Stomach smooth muscle (tissue), 2 donors: ENCODE results near the gene RGS4.

Experiments used
- H3K27ac ChIP-seq: one replicate; pipeline ENCODE4 v1.7.0; 2013; ENCODE audit warnings: mild to moderate bottlenecking, low read length, inconsistent platforms
- H3K27me3 ChIP-seq, 2 donors: one replicate each; pipeline ENCODE4 v1.7.0; 2013; ENCODE audit warnings: low read length in 2 of 2; ENCODE audit not compliant: insufficient read depth in 2 of 2, control insufficient read depth in 1 of 2
- H3K36me3 ChIP-seq, 2 donors: one replicate each; pipeline ENCODE4 v1.7.0; 2013; ENCODE audit warnings: low read length in 2 of 2; ENCODE audit not compliant: control insufficient read depth in 2 of 2, insufficient read depth in 2 of 2
- H3K4me1 ChIP-seq: one replicate; pipeline ENCODE4 v1.7.0; 2013; ENCODE audit warnings: low read length; ENCODE audit not compliant: control insufficient read depth, insufficient read depth
- H3K4me3 ChIP-seq, 2 donors: one replicate each; pipeline ENCODE4 v1.7.0; 2013; ENCODE audit warnings: low read length in 2 of 2
- H3K9ac ChIP-seq, 2 donors: one replicate each; pipeline ENCODE4 v1.7.0; 2013; ENCODE audit warnings: low read length in 2 of 2, mild to moderate bottlenecking in 1 of 2
- H3K9me3 ChIP-seq, 2 donors: one replicate each; pipeline ENCODE4 v1.7.0; 2013; ENCODE audit warnings: low read length in 2 of 2; ENCODE audit not compliant: control insufficient read depth in 2 of 2
- donor health status: healthy.
- donor health status: Pancreatic carcinoma.

Gene RGS4

GRCh38 chr1:163048869-163049268 is 20.3 kb upstream of the RGS4 start:
- Histone ChIP-seq H3K27ac (no peak overlapping the region), H3K9ac (no peak overlapping the region), H3K9me3 (no peaks in the 10 kb centered on the region), H3K4me3 (no peak overlapping the region), H3K27me3 (no peaks in the 10 kb centered on the region), H3K36me3 (no peaks in the 10 kb centered on the region), H3K4me1 (no peaks in the 10 kb centered on the region)

GRCh38 chr1:163049296-163049695 is 19.9 kb upstream of the RGS4 start:
- Histone ChIP-seq H3K9me3 (no peaks in the 10 kb centered on the region), H3K9ac (no peak overlapping the region), H3K27ac (no peak overlapping the region), H3K36me3 (no peaks in the 10 kb centered on the region), H3K4me1 (no peaks in the 10 kb centered on the region), H3K27me3 (no peaks in the 10 kb centered on the region), H3K4me3 (no peak overlapping the region)

- no peak overlapping the region for H3K9ac ChIP-seq
- no peaks in the 10 kb centered on the region for H3K36me3 ChIP-seq
- H3K9me3 ChIP-seq: no peaks in the 10 kb centered on the region
- no peak overlapping the region for H3K4me3 ChIP-seq
- H3K4me1 ChIP-seq: no peaks in the 10 kb centered on the region
- no peak overlapping the region for H3K27ac ChIP-seq
- no peaks in the 10 kb centered on the region for H3K27me3 ChIP-seq
Observed at GRCh38 chr1:163050496-163050895, 18.7 kb upstream of the RGS4 start.

- no peaks in the 10 kb centered on the region for H3K36me3 ChIP-seq
- no peak overlapping the region for H3K4me3 ChIP-seq
- H3K27ac ChIP-seq: no peak overlapping the region
- H3K9me3 ChIP-seq: no peaks in the 10 kb centered on the region
- H3K27me3 ChIP-seq: no peaks in the 10 kb centered on the region
- H3K4me1 ChIP-seq: no peaks in the 10 kb centered on the region
- H3K9ac ChIP-seq: no peak overlapping the region
Observed at GRCh38 chr1:163054181-163054591, 15.0 kb upstream of the RGS4 start.

GRCh38 chr1:163055005-163055404 is 14.2 kb upstream of the RGS4 start:
- no peaks in the 10 kb centered on the region for H3K4me1 ChIP-seq
- no peaks in the 10 kb centered on the region for H3K9me3 ChIP-seq
- H3K9ac ChIP-seq: no peak overlapping the region
- H3K36me3 ChIP-seq: no peaks in the 10 kb centered on the region
- H3K27ac ChIP-seq: no peak overlapping the region
- H3K27me3 ChIP-seq: no peaks in the 10 kb centered on the region
- no peak overlapping the region for H3K4me3 ChIP-seq

GRCh38 chr1:163055531-163055930 is 13.6 kb upstream of the RGS4 start:
- Histone ChIP-seq H3K36me3 (no peaks in the 10 kb centered on the region), H3K9me3 (no peaks in the 10 kb centered on the region), H3K27me3 (no peaks in the 10 kb centered on the region), H3K4me1 (no peaks in the 10 kb centered on the region), H3K27ac (no peak overlapping the region), H3K4me3 (no peak overlapping the region), H3K9ac (no peak overlapping the region)

- Histone ChIP-seq H3K27me3 (no peaks in the 10 kb centered on the region), H3K4me3 (no peak overlapping the region), H3K36me3 (no peaks in the 10 kb centered on the region), H3K9ac (no peak overlapping the region), H3K9me3 (no peaks in the 10 kb centered on the region), H3K4me1 (no peaks in the 10 kb centered on the region), H3K27ac (no peak overlapping the region)
Observed at GRCh38 chr1:163056831-163057230, 12.3 kb upstream of the RGS4 start.

GRCh38 chr1:163060343-163061007 is 8.7 kb upstream of the RGS4 start:
- Histone ChIP-seq H3K4me3 (no peak overlapping the region), H3K9ac (no peak overlapping the region), H3K27me3 (no peaks in the 10 kb centered on the region), H3K4me1 (no peaks in the 10 kb centered on the region), H3K9me3 (no peaks in the 10 kb centered on the region), H3K36me3 (no peaks in the 10 kb centered on the region), H3K27ac (no peak overlapping the region)

- Histone ChIP-seq H3K9me3 (no peaks in the 10 kb centered on the region), H3K36me3 (no peaks in the 10 kb centered on the region), H3K9ac (no peak overlapping the region), H3K27ac (no peak overlapping the region), H3K4me3 (no peak overlapping the region), H3K27me3 (no peaks in the 10 kb centered on the region), H3K4me1 (no peaks in the 10 kb centered on the region)
Observed at GRCh38 chr1:163063143-163063542, 6.0 kb upstream of the RGS4 start.

GRCh38 chr1:163063610-163064009 is 5.6 kb upstream of the RGS4 start:
- Histone ChIP-seq H3K27me3 (no peaks in the 10 kb centered on the region), H3K4me1 (no peaks in the 10 kb centered on the region), H3K36me3 (no peaks in the 10 kb centered on the region), H3K4me3 (no peak overlapping the region), H3K9me3 (no peaks in the 10 kb centered on the region), H3K27ac (no peak overlapping the region), H3K9ac (no peak overlapping the region)

- Histone ChIP-seq H3K4me3 (no peak overlapping the region), H3K9me3 (no peaks in the 10 kb centered on the region), H3K4me1 (no peaks in the 10 kb centered on the region), H3K9ac (no peak overlapping the region), H3K36me3 (no peaks in the 10 kb centered on the region), H3K27ac (no peak overlapping the region), H3K27me3 (no peaks in the 10 kb centered on the region)
Observed at GRCh38 chr1:163066168-163066567, 3.0 kb upstream of the RGS4 start.
